Measurements from ENCODE around the gene SLC2A6.

- TF ChIP-seq POLR2A (IDR thresholded peaks at IDR 0.05; ENCODE audit: extremely low read depth, insufficient read length) (no peak), CTCF (IDR thresholded peaks at IDR 0.05; ENCODE audit: low read depth, low read length) (no peak)
Measured at GRCh38 chr9:133475292-133476012, 3.4 kb downstream of the SLC2A6 start.
